GM21737 (cell line): ENCODE measurements around the gene ESYT1.

Source experiments
- ATAC-seq: cut with Tn5 transposase; IDR thresholded peaks from one replicate; pipeline ENCODE4 v1.9.1; 2021; ENCODE audit warnings: mild to moderate bottlenecking, moderate library complexity; ENCODE audit not compliant: unreplicated experiment

Gene ESYT1, protein sequence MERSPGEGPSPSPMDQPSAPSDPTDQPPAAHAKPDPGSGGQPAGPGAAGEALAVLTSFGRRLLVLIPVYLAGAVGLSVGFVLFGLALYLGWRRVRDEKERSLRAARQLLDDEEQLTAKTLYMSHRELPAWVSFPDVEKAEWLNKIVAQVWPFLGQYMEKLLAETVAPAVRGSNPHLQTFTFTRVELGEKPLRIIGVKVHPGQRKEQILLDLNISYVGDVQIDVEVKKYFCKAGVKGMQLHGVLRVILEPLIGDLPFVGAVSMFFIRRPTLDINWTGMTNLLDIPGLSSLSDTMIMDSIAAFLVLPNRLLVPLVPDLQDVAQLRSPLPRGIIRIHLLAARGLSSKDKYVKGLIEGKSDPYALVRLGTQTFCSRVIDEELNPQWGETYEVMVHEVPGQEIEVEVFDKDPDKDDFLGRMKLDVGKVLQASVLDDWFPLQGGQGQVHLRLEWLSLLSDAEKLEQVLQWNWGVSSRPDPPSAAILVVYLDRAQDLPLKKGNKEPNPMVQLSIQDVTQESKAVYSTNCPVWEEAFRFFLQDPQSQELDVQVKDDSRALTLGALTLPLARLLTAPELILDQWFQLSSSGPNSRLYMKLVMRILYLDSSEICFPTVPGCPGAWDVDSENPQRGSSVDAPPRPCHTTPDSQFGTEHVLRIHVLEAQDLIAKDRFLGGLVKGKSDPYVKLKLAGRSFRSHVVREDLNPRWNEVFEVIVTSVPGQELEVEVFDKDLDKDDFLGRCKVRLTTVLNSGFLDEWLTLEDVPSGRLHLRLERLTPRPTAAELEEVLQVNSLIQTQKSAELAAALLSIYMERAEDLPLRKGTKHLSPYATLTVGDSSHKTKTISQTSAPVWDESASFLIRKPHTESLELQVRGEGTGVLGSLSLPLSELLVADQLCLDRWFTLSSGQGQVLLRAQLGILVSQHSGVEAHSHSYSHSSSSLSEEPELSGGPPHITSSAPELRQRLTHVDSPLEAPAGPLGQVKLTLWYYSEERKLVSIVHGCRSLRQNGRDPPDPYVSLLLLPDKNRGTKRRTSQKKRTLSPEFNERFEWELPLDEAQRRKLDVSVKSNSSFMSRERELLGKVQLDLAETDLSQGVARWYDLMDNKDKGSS

GRCh38 chr12:56127888-56128669, at the start of gene ESYT1:
TSS of gene ESYT1 (plus strand) at chr12:56128267. CDS start at chr12:56128320, 53 bp downstream.
- ATAC-seq = peak; percentile 87

DNA sequence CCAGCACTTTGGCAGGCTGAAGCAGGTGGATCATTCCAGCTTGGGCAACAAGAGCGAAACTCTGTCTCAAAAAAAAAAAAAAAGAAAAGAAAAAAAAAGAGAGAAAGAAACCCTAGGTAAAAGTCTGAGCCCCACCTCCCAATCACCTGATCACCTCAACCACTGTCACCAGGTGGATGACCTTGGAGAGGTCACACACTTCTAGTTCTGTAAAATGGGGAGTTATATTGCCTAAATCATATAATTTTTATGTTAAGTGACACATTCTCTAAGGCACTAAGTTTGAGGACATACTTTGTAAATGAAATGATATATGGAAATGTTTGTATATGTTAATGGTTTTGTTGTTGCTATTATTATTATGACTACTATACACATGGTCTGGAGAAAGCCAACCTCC, 49.6 kb upstream of the ESYT1 start:
- no peak for ATAC-seq

DNA sequence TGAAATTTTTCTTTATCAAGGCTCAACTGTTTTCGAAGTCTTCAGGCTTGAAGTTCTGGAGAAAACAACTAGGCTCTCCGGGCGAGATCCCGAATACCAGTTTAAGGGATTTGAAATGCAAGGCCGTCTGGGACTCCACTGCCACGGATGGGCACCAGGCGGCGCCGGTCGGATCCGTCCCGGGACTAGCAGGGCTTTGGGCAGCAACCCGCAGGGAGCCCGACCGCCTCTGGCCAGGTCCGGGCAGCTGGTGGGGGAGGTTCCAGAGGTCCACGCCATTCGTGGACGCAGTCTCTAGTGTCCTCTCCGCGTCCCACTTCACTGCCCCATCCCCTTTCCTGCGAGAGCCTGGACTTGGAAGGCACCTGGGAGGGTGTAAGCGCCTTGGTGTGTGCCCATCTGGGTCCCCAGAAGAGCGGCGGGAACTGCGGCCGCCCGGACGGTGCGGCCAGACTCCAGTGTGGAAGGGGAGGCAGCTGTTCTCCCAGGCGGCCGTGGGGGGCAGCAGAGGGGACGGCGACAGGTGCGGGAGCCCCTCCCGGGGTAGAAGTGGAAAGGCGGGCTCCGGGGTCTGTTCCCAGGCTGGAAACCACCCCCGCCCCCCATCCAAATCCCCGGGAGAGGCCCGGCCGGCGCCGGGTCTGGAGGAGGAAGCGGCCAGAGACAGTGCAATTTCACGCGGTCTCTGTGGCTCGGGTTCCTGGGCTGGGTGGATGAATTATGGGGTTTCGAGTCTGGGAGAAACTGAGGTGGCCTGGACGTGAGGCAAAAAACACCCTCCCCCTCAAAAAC, 48.9 kb upstream of the ESYT1 start:
- ATAC-seq = peak; percentile 64

DNA sequence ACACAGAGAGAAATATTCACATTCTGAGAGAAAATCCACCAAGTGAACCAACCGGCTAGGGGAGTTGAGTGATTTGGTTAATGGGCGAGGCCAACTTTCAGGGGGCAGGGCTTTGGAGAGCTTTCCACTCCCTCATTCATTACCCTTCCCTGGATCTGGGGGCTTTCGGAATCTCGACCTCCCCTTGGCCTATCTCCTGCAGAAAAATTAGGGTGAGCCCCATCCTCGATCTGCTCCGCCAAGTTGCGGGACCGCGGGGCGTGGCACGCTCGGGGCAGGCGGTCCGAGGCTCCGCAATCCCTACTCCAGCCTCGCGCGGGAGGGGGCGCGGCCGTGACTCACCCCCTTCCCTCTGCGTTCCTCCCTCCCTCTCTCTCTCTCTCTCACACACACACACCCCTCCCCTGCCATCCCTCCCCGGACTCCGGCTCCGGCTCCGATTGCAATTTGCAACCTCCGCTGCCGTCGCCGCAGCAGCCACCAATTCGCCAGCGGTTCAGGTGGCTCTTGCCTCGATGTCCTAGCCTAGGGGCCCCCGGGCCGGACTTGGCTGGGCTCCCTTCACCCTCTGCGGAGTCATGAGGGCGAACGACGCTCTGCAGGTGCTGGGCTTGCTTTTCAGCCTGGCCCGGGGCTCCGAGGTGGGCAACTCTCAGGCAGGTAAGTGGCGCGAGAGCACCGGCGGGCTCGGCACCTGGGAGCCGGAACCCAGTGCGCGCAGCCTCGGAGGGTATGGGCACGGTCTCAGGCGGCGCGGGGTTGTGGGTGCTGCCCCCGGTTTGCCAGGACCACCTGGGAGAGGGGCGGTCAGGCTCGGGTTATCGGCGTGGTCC, 48.1 kb upstream of the ESYT1 start, which contains the start of gene ERBB3:
ERBB3 (plus strand) TSS at position 443 of the 833 bp plus-strand sequence; CDS start at position 579, 136 bp downstream.
- ATAC-seq = peak; percentile 21

DNA sequence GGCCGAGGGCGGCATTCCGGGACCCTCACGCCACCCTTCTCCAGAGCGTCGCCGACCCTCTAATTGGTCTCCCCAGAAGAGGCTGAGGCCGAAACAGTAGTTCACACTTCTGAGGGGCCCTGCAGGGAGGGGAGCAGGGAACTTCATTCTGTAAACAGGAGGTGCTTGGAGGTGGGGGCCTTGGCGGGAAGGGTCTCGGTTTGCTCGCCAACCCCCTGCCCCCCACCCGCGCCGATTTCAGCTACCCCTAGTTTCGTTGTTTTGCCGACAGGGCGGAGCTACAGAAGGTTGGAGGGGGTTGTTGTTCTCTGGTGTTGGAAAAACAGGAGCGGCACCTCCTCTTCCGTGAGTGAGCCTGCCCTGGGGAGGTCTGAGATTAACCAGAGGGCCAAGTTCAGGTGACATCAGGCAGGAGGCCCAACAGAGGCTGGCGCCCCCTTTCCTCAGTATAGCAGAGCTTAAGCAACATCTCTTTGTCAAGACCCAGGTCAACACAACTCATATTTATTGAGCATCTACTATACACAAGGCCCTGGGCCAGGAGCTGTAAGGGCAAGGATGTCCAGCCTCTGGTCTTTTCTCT, 47.4 kb upstream of the ESYT1 start:
- ATAC-seq = no peak

- no peak for ATAC-seq
Observed at GRCh38 chr12:56081393-56082347, 46.4 kb upstream of the ESYT1 start.

- ATAC-seq = no peak
Observed at GRCh38 chr12:56082382-56082781, 45.7 kb upstream of the ESYT1 start.

- no peak for ATAC-seq
Observed at GRCh38 chr12:56082967-56083366, 45.1 kb upstream of the ESYT1 start.

- ATAC-seq = no peak
Observed at GRCh38 chr12:56084958-56085543, 43.0 kb upstream of the ESYT1 start.

GRCh38 chr12:56086096-56086495, 42.0 kb upstream of the ESYT1 start:
- ATAC-seq = no peak

DNA sequence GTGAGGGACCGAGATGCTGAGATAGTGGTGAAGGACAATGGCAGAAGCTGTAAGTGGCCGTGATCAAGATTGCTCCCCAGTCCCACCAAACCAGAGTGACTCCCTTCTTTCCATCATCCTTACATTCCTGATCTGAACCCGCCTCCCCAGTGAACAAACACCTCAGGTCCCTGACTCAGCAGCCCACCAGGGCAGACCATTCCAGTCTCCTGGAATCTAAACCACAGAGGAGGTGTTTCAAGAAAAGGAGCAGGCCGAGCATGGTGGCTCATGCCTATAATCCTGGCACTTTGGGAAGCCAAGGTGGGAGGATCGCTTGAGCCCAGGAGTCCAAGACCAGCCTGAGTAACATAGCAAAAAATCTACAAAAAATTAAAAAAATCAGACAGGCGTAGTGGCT, 41.5 kb upstream of the ESYT1 start:
- ATAC-seq = no peak

- no peak for ATAC-seq
Observed at GRCh38 chr12:56087220-56087619, 40.8 kb upstream of the ESYT1 start.

DNA sequence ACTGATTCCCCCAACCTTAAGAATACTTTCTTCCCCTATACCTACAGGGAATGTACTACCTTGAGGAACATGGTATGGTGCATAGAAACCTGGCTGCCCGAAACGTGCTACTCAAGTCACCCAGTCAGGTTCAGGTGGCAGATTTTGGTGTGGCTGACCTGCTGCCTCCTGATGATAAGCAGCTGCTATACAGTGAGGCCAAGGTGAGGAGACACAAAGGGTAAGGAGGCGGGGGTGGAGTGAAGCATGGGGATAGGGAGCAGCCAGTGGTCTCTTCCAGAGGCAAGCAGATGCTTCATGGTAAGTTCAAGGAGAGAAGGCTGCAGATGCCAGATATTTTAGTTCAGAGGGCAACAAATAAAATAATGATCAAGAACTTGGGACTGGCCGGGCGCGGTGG, 30.3 kb upstream of the ESYT1 start:
- no peak for ATAC-seq

GRCh38 chr12:56098592-56098991, 29.5 kb upstream of the ESYT1 start:
- ATAC-seq = no peak

- no peak for ATAC-seq
Observed at GRCh38 chr12:56099787-56100186, 28.3 kb upstream of the ESYT1 start.

DNA sequence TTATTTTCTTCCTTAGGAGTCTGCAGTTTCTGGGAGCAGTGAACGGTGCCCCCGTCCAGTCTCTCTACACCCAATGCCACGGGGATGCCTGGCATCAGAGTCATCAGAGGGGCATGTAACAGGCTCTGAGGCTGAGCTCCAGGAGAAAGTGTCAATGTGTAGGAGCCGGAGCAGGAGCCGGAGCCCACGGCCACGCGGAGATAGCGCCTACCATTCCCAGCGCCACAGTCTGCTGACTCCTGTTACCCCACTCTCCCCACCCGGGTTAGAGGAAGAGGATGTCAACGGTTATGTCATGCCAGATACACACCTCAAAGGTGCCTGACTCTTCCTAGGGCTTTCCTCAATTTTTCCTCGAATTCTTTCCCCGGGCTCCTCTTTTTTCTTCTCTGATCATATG, 27.0 kb upstream of the ESYT1 start:
- no peak for ATAC-seq

- ATAC-seq = no peak
Observed at GRCh38 chr12:56102683-56103065, 25.4 kb upstream of the ESYT1 start.
